Endothelial cell of umbilical vein (primary cell): ENCODE data around the gene CKB. TPM values are rescaled to one million over a fixed set of nuclear protein-coding genes. Genes with fewer than 3 reads are reported as not detected.

Experiments used
- BruUV-seq: library from RNA; stranded (reverse); fragments of 400-500 nt; replicated peaks from 2 replicates; lab custom pipeline; 2021; lab: Mats Ljungman, UMichigan
- CTCF ChIA-PET: fragments of 300-600, 350-600 bp; sonication (Branson Sonifier 250); formaldehyde crosslinking; loops from one replicate; lab custom pipeline; 2021; ENCODE audit warnings: antibody characterized with exemption, inconsistent platforms; lab: Charles Lee
- POLR2A ChIA-PET: fragments of 300-600, 350-600 bp; sonication (Branson Sonifier 250); formaldehyde crosslinking; loops from one replicate; lab custom pipeline; 2021; ENCODE audit warnings: antibody characterized with exemption, inconsistent platforms; lab: Charles Lee
- DNase-seq: peaks from one replicate; pipeline ENCODE4 v3.0.0-alpha.2; 2011; ENCODE audit warnings: low read depth, low spot score
- FAIRE-seq: peaks from 2 replicates; lab custom pipeline; 2011; peaks lifted over from hg19 to GRCh38; lab: Jason Lieb, UNC
- H2AFZ ChIP-seq: 2 replicates; pipeline ENCODE4 v1.6.0; 2012; ENCODE audit warnings: low read depth, low read length, control low read depth, inconsistent platforms
- H3K27ac ChIP-seq: 2 replicates; pipeline ENCODE4 v1.5.1; 2011; ENCODE audit warnings: low read depth, mild to moderate bottlenecking, control low read depth, low read length, moderate library complexity; ENCODE audit not compliant: insufficient read depth
- H3K27me3 ChIP-seq, 2 experiments: 2 replicates each; pipeline versions ENCODE4 v1.6.0 to v1.6.1; 2011; ENCODE audit warnings: low read length in 2 of 2, mixed read lengths in 1 of 2; ENCODE audit not compliant: control insufficient read depth in 2 of 2, insufficient read depth in 2 of 2
- H3K36me3 ChIP-seq, 2 experiments: 2 replicates in 1 of 2; 3 replicates in 1 of 2; pipeline ENCODE4 v1.5.1; 2011; ENCODE audit warnings: low read length in 2 of 2, mild to moderate bottlenecking in 1 of 2, moderate library complexity in 1 of 2; ENCODE audit not compliant: control insufficient read depth in 2 of 2, insufficient read depth in 2 of 2; ENCODE audit errors: extremely low read depth in 1 of 2
- H3K4me1 ChIP-seq: 3 replicates; pipeline ENCODE4 v1.5.1; 2011; ENCODE audit warnings: mild to moderate bottlenecking, low read length; ENCODE audit not compliant: control insufficient read depth, insufficient read depth; ENCODE audit errors: extremely low read depth
- H3K4me2 ChIP-seq: 2 replicates; pipeline ENCODE4 v1.6.1; 2011; ENCODE audit warnings: low read length, control low read depth, mixed read lengths; ENCODE audit not compliant: insufficient read depth
- H3K4me3 ChIP-seq, 3 experiments: fragments of 200-600 bp in 1 of 3; sonication (generic), shearing (Covaris generic) in 1 of 3; replicated peaks in 1 of 3; 2 replicates each; pipeline ENCODE4 v1.5.1; 2011 to 2016; ENCODE audit warnings: control low read depth in 3 of 3, low read length in 3 of 3, mild to moderate bottlenecking in 2 of 3, inconsistent platforms in 1 of 3, low read depth in 1 of 3, moderate library complexity in 1 of 3; ENCODE audit not compliant: insufficient read depth in 1 of 3
- H3K79me2 ChIP-seq: 2 replicates; pipeline ENCODE4 v1.6.0; 2012; ENCODE audit warnings: low read length, inconsistent platforms; ENCODE audit not compliant: control insufficient read depth, insufficient read depth
- H3K9ac ChIP-seq: replicated peaks from 2 replicates; pipeline ENCODE3; 2011; ENCODE audit warnings: low read length, control low read depth; ENCODE audit not compliant: insufficient read depth; ENCODE audit errors: extremely low read depth
- H3K9me1 ChIP-seq: replicated peaks from 3 replicates; pipeline ENCODE4 v1.6.0; 2011; ENCODE audit warnings: mild to moderate bottlenecking, low read length; ENCODE audit not compliant: control insufficient read depth, insufficient read depth; ENCODE audit errors: extremely low read depth
- H3K9me3 ChIP-seq: replicated peaks from 2 replicates; pipeline ENCODE4 v1.5.1; 2012; ENCODE audit warnings: low read length, inconsistent platforms; ENCODE audit not compliant: control insufficient read depth, insufficient read depth
- H4K20me1 ChIP-seq: replicated peaks from 2 replicates; pipeline ENCODE3; 2011; ENCODE audit warnings: mild to moderate bottlenecking, low read length; ENCODE audit not compliant: control insufficient read depth, insufficient read depth; ENCODE audit errors: extremely low read depth
- EZH2 ChIP-seq: IDR thresholded peaks from 2 replicates; pipeline ENCODE4 v1.6.1; 2012; ENCODE audit warnings: borderline replicate concordance, low read depth, mild to moderate bottlenecking, moderate library complexity, low read length, inconsistent platforms; ENCODE audit not compliant: severe bottlenecking
- FOS ChIP-seq: IDR thresholded peaks from 2 replicates; pipeline ENCODE4 v1.6.1; 2011; ENCODE audit warnings: mild to moderate bottlenecking, low read length, moderate library complexity, borderline replicate concordance; ENCODE audit not compliant: insufficient read depth
- GATA2 ChIP-seq: IDR thresholded peaks from 2 replicates; pipeline ENCODE4 v1.7.0; 2011; ENCODE audit warnings: low read depth, mild to moderate bottlenecking, moderate library complexity, mixed read lengths, low read length; ENCODE audit not compliant: insufficient read length, insufficient read depth
- JUN ChIP-seq: IDR thresholded peaks from 2 replicates; pipeline ENCODE4 v1.6.1; 2011; ENCODE audit warnings: borderline replicate concordance, low read depth; ENCODE audit not compliant: insufficient read length, insufficient read depth
- MYC ChIP-seq: IDR thresholded peaks from one replicate; pipeline ENCODE4 v1.6.1; 2011; ENCODE audit warnings: mild to moderate bottlenecking, low read depth, low read length
- POLR2A ChIP-seq: IDR thresholded peaks from 2 replicates; pipeline ENCODE4 v1.6.1; 2012; ENCODE audit warnings: low read depth, mild to moderate bottlenecking, control low read depth, low read length
- POLR2AphosphoS5 ChIP-seq: IDR thresholded peaks from 2 replicates; pipeline ENCODE4 v1.6.1; 2012; ENCODE audit warnings: low read depth, mild to moderate bottlenecking, control low read depth, low read length, moderate library complexity; ENCODE audit not compliant: insufficient read depth
- dilution Hi-C: fragments of 300-500 bp; cut with MboI; formaldehyde crosslinking; loops from one replicate; pipeline ENCODE4 v1.15.0; 2019; ENCODE audit warnings: low sequenced_read_pairs; ENCODE audit not compliant: extremely low pct_ligation_motif_present
- intact Hi-C: fragments of 100-400 bp; cut with micrococcal nuclease; formaldehyde crosslinking; loops from one replicate; pipeline ENCODE4 v1.10.0; 2022
- polyA plus RNA-seq, 4 experiments: library from polyadenylated mRNA; depleted of rRNA in 3 of 4; stranded (reverse) in 3 of 4; unstranded in 1 of 4; fragments of >200 nt; gene quantifications; 2 replicates each; pipeline versions ENCODE4 v1.2.1 to v1.2.3, GENCODE V29; 2011 to 2012; ENCODE audit warnings: missing spikeins in 1 of 4
- total RNA-seq: library from RNA; stranded (reverse); gene quantifications from 2 replicates; pipeline ENCODE4 v1.2.3, GENCODE V29; 2021
- TF ChIP-seq, protein P1 (sequence below), 2 donors: IDR thresholded peaks; 1 replicate in 1 of 2; 2 replicates in 1 of 2; pipeline ENCODE4 v1.5.1; 2011; ENCODE audit warnings: low read length in 2 of 2, mild to moderate bottlenecking in 2 of 2, moderate library complexity in 2 of 2, control low read depth in 1 of 2, inconsistent platforms in 1 of 2, low read depth in 1 of 2; ENCODE audit not compliant: insufficient read depth in 1 of 2; ENCODE audit errors: extremely low read depth in 1 of 2
- TF ChIP-seq, protein P2 (sequence below): IDR thresholded peaks from 2 replicates; pipeline ENCODE4 v1.6.1; 2011; ENCODE audit not compliant: insufficient read depth, insufficient read length

CKB gene
- total and polyA plus RNA-seq, 2 donors (not counting 3 experiments of a cell fraction or from before 2014, with no cell fraction given) = 4.0 to 6.9 TPM

DNA sequence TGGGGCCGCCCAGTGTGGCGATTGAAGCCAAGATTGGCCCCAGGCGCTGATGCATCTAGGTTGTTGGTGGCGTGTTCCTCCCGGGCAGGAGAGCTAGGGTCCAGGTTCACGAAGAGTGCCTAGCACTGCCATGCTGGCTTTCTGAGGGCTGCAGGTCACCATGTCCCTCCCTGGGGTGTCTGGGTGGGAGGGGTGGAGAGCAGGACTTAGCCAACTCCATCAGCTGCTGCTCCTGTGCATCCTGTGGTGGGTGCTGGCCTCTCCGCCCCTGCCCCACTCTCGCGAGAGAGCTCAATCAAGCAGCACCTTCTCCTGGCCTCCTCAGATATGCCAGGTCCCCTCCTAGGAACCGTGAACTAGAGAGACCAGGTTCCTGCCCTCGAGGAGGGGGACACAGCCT lies 8.2 kb upstream of the CKB start:
- peaks cover 21% of the 10 kb centered on the region for H3K79me2 ChIP-seq
- POLR2A ChIA-PET = no interaction called here
- CTCF ChIA-PET = interaction anchor here (1.2 to 4.8 kb wide), 3 partner anchors 10 to 16 kb away, joined by 3 to 49 read pairs (median 3); no protein-coding TSS in a partner anchor
- no peaks in the 10 kb centered on the region for H4K20me1 ChIP-seq
- no TSS peak for BruUV-seq
- H3K27me3 ChIP-seq = no peaks in the 10 kb centered on the region
- H3K36me3 ChIP-seq = peaks cover 0 to 2% of the 10 kb centered on the region in 2 experiments
- FAIRE-seq (no peak), DNase-seq (no peak)
- H3K4me2 ChIP-seq = no peak overlapping the region
- peaks cover 8% of the 10 kb centered on the region for H3K4me1 ChIP-seq
- dilution Hi-C loops (no loop called here), intact Hi-C loops (no loop called here)
- H2AFZ ChIP-seq = no peak overlapping the region
- H3K9me3 ChIP-seq = no peaks in the 10 kb centered on the region
- no peak overlapping the region for H3K4me3 ChIP-seq
- H3K9me1 ChIP-seq = no peaks in the 10 kb centered on the region
- no peak overlapping the region for H3K9ac ChIP-seq
- no peak overlapping the region for H3K27ac ChIP-seq
- TF ChIP-seq JUN (no peak), POLR2A (no peak), POLR2AphosphoS5 (no peak), FOS (no peak), GATA2 (no peak), EZH2 (no peak), MYC (no peak)
- TF ChIP-seq, protein P1, sequence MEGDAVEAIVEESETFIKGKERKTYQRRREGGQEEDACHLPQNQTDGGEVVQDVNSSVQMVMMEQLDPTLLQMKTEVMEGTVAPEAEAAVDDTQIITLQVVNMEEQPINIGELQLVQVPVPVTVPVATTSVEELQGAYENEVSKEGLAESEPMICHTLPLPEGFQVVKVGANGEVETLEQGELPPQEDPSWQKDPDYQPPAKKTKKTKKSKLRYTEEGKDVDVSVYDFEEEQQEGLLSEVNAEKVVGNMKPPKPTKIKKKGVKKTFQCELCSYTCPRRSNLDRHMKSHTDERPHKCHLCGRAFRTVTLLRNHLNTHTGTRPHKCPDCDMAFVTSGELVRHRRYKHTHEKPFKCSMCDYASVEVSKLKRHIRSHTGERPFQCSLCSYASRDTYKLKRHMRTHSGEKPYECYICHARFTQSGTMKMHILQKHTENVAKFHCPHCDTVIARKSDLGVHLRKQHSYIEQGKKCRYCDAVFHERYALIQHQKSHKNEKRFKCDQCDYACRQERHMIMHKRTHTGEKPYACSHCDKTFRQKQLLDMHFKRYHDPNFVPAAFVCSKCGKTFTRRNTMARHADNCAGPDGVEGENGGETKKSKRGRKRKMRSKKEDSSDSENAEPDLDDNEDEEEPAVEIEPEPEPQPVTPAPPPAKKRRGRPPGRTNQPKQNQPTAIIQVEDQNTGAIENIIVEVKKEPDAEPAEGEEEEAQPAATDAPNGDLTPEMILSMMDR (IDR thresholded peaks at IDR 0.05; ENCODE audit: extremely low read depth in 1 of 2, insufficient read depth in 1 of 2, low read depth in 1 of 2, low read length in 2 of 2) = no peak
- TF ChIP-seq, protein P2, sequence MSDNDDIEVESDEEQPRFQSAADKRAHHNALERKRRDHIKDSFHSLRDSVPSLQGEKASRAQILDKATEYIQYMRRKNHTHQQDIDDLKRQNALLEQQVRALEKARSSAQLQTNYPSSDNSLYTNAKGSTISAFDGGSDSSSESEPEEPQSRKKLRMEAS = no peak
